ENCODE data around the gene GJB4.
"Not testable (repeated sequence)": the region's sequence is repeated elsewhere in the genome, so short reads cannot be mapped to it uniquely, and the experiment has no call there.

The GJB4 gene

GRCh38 chr1:34747638-34747941 is 11.9 kb upstream of the GJB4 start:
- DNase-seq = no peak

DNA sequence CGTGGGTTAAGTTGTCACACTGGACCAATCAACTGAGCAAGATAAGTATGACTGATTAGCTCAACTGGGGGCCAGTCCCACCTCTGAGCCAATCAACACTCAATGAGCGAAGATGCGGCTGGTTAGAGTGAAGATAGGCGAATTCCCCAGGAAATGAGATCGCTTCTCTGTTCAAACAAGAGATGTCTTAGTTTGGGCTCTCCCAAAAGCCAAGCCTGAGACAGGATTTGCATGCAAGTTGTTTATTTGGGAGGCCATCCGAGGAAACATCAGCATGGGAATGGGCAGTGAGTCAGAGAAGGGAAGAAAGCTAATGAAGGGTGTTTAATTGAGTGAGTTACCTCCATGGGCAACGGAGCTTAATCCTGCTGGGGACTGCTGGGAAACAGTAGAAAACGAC is 9.5 kb upstream of the GJB4 start:
- DNase-seq = no peak

DNA sequence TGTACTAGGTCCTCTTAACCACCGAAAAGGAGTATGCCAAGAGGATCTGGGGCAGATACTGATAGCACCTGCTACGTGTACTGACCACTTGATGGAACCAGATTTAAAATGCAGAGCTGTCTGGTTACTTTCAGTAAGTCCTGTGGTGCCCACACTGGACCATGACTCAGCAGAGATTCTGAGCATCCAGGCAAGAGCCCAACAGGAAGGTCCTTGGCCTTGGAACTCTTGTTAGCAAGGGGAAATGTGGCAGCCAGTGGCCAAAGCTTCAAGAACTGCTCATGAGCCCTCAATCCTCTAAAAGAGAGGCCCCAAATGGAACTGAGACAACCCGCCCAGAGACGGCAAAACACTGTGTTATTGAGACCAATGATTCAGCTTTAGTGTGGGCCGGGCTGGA is 8.9 kb upstream of the GJB4 start:
- no peak for DNase-seq

- DNase-seq = no peak
Measured at GRCh38 chr1:34753163-34753562, 6.4 kb upstream of the GJB4 start.

- no peak for DNase-seq
Measured at GRCh38 chr1:34754964-34755637, 4.4 kb upstream of the GJB4 start, which contains the start of gene GJB5. Gene GJB5, plus strand, starts transcription at chr1:34755047. Its CDS starts 2,284 bp downstream, at chr1:34757331.

GRCh38 chr1:34755961-34756360 is 3.6 kb upstream of the GJB4 start:
- no peak for DNase-seq

DNA sequence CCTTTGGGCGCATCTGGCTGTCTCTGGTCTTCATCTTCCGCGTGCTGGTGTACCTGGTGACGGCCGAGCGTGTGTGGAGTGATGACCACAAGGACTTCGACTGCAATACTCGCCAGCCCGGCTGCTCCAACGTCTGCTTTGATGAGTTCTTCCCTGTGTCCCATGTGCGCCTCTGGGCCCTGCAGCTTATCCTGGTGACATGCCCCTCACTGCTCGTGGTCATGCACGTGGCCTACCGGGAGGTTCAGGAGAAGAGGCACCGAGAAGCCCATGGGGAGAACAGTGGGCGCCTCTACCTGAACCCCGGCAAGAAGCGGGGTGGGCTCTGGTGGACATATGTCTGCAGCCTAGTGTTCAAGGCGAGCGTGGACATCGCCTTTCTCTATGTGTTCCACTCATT is 2.2 kb upstream of the GJB4 start:
- DNase-seq = no peak

DNA sequence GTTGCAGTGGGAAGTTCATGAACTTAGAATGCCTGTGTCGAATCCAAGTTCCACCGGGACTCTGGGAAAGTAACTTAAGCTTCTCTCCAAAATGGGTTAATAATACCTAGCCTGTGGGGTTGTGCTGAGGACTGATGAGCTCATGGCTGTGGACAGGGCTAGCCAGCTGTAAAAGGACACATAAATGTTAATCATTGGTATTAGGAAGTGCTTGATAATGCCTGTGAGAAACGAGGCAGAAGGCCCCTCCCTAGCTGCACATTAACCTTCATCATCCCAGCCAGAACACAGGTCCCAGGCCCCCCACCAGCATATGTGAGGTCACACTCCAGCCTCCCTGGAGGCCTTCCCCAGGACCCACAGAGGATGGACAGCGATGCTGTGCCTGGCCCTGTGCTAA is 789 bp upstream of the GJB4 start:
- DNase-seq = no peak

- DNase-seq = no peak
Measured at GRCh38 chr1:34761176-34761761, 1.7 kb downstream of the GJB4 start.

DNA sequence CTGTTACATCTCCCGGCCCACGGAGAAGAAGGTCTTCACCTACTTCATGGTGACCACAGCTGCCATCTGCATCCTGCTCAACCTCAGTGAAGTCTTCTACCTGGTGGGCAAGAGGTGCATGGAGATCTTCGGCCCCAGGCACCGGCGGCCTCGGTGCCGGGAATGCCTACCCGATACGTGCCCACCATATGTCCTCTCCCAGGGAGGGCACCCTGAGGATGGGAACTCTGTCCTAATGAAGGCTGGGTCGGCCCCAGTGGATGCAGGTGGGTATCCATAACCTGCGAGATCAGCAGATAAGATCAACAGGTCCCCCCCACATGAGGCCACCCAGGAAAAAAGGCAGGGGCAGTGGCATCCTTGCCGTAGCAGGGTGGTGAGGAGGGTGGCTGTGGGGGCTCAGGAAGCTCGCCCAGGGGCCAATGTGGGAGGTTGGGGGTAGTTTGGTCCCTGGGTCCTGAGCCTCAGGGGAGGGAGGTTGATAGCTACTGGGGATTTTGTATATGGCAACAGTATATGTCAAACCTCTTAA is 2.3 kb downstream of the GJB4 start:
- DNase-seq = no peak

DNA sequence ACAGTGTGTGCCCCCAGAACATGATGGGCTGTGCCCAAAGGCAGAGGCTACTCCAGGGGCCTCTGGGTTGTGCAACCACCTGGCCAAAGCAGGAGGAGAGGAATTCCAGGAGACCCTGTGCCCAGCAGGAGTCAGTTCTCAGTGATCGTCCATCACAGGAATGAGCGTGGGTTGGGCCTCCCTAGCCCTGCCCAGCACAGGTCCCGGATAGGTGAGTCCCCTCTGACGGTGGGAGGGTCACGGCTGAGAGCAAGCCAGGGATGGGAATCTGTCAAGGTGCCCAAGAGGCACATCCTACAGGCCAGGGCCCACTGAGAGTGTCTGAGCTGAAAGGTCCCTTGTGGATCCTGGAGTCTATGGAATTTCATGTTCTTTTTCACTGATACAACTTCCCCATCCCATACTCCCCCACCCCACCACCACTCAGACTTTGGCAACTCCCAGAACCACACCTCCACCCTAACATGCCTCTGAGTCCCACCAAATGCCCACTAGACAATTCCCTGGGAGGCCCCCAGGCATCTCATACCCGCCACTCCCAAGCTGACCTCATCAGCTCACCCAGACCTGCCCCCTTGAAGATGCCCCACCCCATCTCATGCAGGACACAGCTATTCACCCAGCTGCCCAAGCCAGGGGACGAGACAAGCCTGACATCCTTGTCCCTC is 3.1 kb downstream of the GJB4 start:
- no peak for DNase-seq

GRCh38 chr1:34763142-34763781 is 3.7 kb downstream of the GJB4 start:
- DNase-seq = no peak

GRCh38 chr1:34768856-34769255 is 9.3 kb downstream of the GJB4 start:
- no peak for DNase-seq

DNA sequence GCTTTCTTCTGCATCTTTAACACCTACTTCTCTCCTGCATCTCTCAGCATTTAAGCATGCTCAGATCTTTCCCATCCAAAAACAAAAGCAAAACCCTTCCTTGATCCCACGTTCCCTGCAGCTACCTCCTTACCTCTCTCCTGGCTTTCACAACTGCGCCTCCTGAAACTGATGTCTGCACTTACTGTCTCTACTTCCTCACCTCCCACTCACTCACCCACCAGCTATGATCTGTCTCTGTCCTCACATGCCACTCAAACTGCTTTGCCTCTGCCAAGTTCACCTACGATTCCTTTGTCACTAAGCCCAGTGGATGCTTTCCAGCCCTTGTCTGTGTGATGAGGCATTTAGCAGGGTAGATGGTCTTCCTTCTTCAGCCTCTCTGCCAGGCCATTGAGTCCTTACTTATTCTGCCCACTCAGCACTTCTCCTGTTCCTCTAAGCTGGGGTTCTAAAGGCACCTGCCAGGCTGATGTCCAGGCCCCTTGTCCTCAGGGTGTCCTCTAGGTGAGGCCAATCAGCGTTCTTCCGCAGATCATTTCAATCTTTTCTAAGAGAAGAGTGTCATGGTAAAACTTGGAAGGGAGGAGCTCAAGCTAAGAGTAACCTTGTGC is 11.5 kb downstream of the GJB4 start:
- no peak for DNase-seq

- no peak for DNase-seq
Measured at GRCh38 chr1:34771573-34772371, 12.2 kb downstream of the GJB4 start.

DNA sequence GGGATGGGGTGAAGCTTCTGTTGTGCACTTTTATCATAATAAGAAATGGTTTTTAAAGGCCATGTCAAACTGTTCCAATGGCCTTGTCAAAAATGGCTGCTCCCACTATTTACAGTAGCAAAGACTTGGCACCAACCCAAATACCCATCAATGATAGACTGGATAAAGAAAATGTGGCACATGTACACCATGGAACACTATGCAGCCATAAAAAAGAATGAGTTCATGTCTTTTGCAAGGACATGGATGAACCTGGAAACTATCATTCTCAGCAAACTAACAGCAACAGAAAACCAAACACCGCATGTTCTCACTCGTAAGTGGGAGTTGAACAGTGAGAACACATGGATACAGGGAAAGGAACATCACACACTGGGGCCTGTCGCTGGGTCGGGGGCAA is 13.6 kb downstream of the GJB4 start:
- not testable (repeated sequence) for DNase-seq

- no peak for DNase-seq
Measured at GRCh38 chr1:34774957-34775356, 15.4 kb downstream of the GJB4 start.

DNA sequence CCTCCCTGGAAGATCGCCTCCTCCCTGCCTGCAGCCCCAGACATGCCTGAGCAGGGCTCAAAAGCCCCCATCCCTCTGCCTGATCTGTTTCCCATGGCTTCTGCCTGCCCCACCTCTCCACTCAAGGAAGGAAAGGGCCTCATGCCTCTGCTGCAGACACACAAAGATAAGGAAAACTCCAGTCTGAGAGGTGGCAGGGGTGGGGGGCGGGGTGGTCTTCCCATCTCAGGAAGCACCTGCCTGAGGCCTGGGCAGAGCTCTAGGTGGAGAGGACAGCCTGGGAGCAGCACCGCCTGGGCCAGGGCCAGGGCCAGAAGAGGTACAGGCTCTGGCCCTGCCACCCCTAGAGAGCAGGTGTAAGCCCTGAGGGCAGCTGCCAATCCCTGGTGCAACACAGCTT is 17.4 kb downstream of the GJB4 start:
- DNase-seq = no peak

GRCh38 chr1:34777519-34778321 is 18.2 kb downstream of the GJB4 start:
- DNase-seq = no peak

- no peak for DNase-seq
Measured at GRCh38 chr1:34778381-34778780, 18.8 kb downstream of the GJB4 start.

GRCh38 chr1:34779005-34779404 is 19.5 kb downstream of the GJB4 start:
- no peak for DNase-seq

DNA sequence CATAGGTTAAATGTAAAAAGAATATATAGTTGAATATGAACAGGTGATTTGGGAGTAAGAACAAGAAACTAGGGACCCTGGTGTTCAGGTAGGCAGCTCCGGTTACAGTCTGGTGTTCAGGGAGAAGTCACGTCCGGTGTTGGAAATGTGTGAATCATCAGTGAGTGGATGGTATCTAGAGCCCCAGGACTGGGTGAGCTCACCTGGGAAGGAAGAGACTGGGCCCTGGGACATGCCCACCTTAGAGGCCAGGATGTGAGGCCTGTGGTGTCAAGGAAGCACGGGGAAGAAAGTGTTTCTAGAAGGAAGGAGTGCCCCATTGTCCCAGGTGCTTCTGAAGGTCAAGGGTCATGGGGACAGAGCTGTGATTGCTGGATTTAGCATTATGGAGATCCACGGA is 20.0 kb downstream of the GJB4 start:
- DNase-seq = no peak
